K562 (cell line): Measurements from ENCODE around the gene TNNT1. TPM values are rescaled to one million over a fixed set of nuclear protein-coding genes. Genes with fewer than 3 reads are reported as not detected.

Source experiments
- ARID2 ChIP-seq: fragments of 450-650 bp; IDR thresholded peaks from 2 replicates; pipeline ENCODE4 v1.6.1; 2017; ENCODE audit warnings: antibody characterized with exemption, mild to moderate bottlenecking
- ARNT ChIP-seq, 2 experiments: fragments of 450-650 bp; IDR thresholded peaks; 2 replicates each; pipeline ENCODE4 v1.6.1; 2016; ENCODE audit warnings: mild to moderate bottlenecking in 1 of 2
- CBX1 ChIP-seq: sonication (generic); IDR thresholded peaks from 2 replicates; pipeline ENCODE4 v1.6.1; 2016; ENCODE audit warnings: antibody characterized with exemption, low read depth, mild to moderate bottlenecking
- FOXP1 ChIP-seq: sonication (generic); formaldehyde crosslinking; IDR thresholded peaks from 2 replicates; pipeline ENCODE4 v1.8.0; 2022; ENCODE audit warnings: mild to moderate bottlenecking, missing genetic modification reagents
- HNRNPL ChIP-seq: fragments of 200-400 bp; formaldehyde crosslinking; IDR thresholded peaks from 2 replicates; pipeline ENCODE4 v1.6.1; 2017; ENCODE audit warnings: low read depth, mild to moderate bottlenecking, low read length
- KLF16 ChIP-seq: IDR thresholded peaks from 2 replicates; pipeline ENCODE4 v1.6.1; 2016; ENCODE audit warnings: antibody characterized with exemption
- MTF1 ChIP-seq: fragments of 250-450 bp; sonication (Bioruptor Pico); IDR thresholded peaks from 2 replicates; pipeline ENCODE4 v1.9.0; 2021; ENCODE audit warnings: moderate library complexity, mild to moderate bottlenecking, inconsistent platforms, borderline replicate concordance
- NELFE ChIP-seq: IDR thresholded peaks from 2 replicates; pipeline ENCODE4 v1.6.1; 2011; ENCODE audit warnings: mild to moderate bottlenecking; ENCODE audit not compliant: insufficient read depth, insufficient read length
- RBBP5 ChIP-seq: fragments of 200-600 bp; sonication (generic); IDR thresholded peaks from 2 replicates; pipeline ENCODE4 v1.6.1; 2012; ENCODE audit warnings: borderline replicate concordance, mild to moderate bottlenecking, low read length, control low read depth, inconsistent platforms; ENCODE audit not compliant: insufficient read depth, poor library complexity, severe bottlenecking
- RFX5 ChIP-seq: IDR thresholded peaks from 2 replicates; pipeline ENCODE4 v1.6.1; 2011; ENCODE audit warnings: low read depth, mild to moderate bottlenecking, improper control_type of control experiment, low read length
- SAFB ChIP-seq: fragments of 200-400 bp; formaldehyde crosslinking; IDR thresholded peaks from 2 replicates; pipeline ENCODE4 v1.6.1; 2017; ENCODE audit warnings: low read depth, low read length, borderline replicate concordance
- UBTF ChIP-seq, 2 experiments: IDR thresholded peaks; 2 replicates each; pipeline ENCODE4 v1.6.1; 2012; ENCODE audit warnings: improper control_type of control experiment in 2 of 2, low read depth in 2 of 2, low read length in 2 of 2, borderline replicate concordance in 1 of 2
- ZNF12 ChIP-seq: sonication (generic); formaldehyde crosslinking; IDR thresholded peaks from 2 replicates; pipeline ENCODE4 v1.4.0; 2020; ENCODE audit warnings: mild to moderate bottlenecking, missing genetic modification reagents
- ZNF143 ChIP-seq: sonication (generic); formaldehyde crosslinking; IDR thresholded peaks from 2 replicates; pipeline ENCODE4 v1.9.0; 2022; ENCODE audit warnings: mild to moderate bottlenecking, missing genetic modification reagents
- ZNF232 ChIP-seq: sonication (generic); formaldehyde crosslinking; IDR thresholded peaks from 2 replicates; pipeline ENCODE4 v1.8.0; 2022; ENCODE audit warnings: mild to moderate bottlenecking, missing genetic modification reagents
- polyA plus RNA-seq, 8 experiments: library from polyadenylated mRNA; depleted of rRNA in 4 of 8; stranded (reverse) in 5 of 8; unstranded in 3 of 8; fragments of >200 nt; fragmentation: Nextera tagmentation in 2 of 8; fragmentation: Illumina TruSeq in 1 of 8; extraction: Ambion mirVana in 2 of 8; extraction: Trizol in 1 of 8; gene quantifications; 2 replicates each; pipeline versions ENCODE4 v1.2.1 to v1.2.3, GENCODE V29; 2011 to 2014; ENCODE audit warnings: inconsistent platforms in 1 of 8, missing spikeins in 1 of 8
- total RNA-seq, 7 experiments: library from RNA; depleted of rRNA in 6 of 7; stranded (reverse); fragments of >200 nt in 6 of 7; fragmentation: Illumina TruSeq in 2 of 7; extraction: Trizol in 2 of 7; gene quantifications; 2 replicates each; pipeline versions ENCODE4 v1.2.1 to v1.2.3, GENCODE V29; 2011 to 2021; ENCODE audit warnings: low replicate concordance in 1 of 7
- TF ChIP-seq, protein P1 (sequence below): fragments of 250-450 bp; sonication (Bioruptor Pico); IDR thresholded peaks from 2 replicates; pipeline ENCODE4 v1.8.0; 2021; ENCODE audit warnings: borderline replicate concordance, mild to moderate bottlenecking, moderate library complexity; ENCODE audit not compliant: poor library complexity, severe bottlenecking
- TF ChIP-seq, protein P2 (sequence below), 2 experiments: fragments of 450-650 bp; IDR thresholded peaks; 2 replicates each; pipeline ENCODE4 v1.6.1; 2016; ENCODE audit warnings: mild to moderate bottlenecking in 2 of 2, borderline replicate concordance in 1 of 2, low read depth in 1 of 2, moderate library complexity in 1 of 2

TNNT1 gene
- total and polyA plus RNA-seq, 9 of the 15 experiments (the other 6 are each of a cell fraction or from before 2014, with no cell fraction given) = 31.8 to 390 (median 227) TPM

- TF ChIP-seq HNRNPL (no peak), ZNF143 (no peak), ARNT (IDR thresholded peaks at IDR 0.05) (peak; percentile 72 to 75; a peak in 2 of 4 replicates), MTF1 (CRISPR knock-in tag) (no peak), ARID2 (no peak), KLF16 (peak; percentile 66), ZNF12 (CRISPR knock-in tag) (no peak), RBBP5 (no peak), RFX5 (no peak), SAFB (no peak), FOXP1 (no peak), NELFE (no peak), ZNF232 (no peak), CBX1 (no peak), UBTF (IDR thresholded peaks at IDR 0.05; ENCODE audit: borderline replicate concordance in 1 of 2, low read depth in 2 of 2, low read length in 2 of 2) (no peak; a peak in 1 of 4 replicates)
- TF ChIP-seq, protein P1, sequence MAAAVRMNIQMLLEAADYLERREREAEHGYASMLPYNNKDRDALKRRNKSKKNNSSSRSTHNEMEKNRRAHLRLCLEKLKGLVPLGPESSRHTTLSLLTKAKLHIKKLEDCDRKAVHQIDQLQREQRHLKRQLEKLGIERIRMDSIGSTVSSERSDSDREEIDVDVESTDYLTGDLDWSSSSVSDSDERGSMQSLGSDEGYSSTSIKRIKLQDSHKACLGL (CRISPR knock-in tag) = no peak
- TF ChIP-seq, protein P2, sequence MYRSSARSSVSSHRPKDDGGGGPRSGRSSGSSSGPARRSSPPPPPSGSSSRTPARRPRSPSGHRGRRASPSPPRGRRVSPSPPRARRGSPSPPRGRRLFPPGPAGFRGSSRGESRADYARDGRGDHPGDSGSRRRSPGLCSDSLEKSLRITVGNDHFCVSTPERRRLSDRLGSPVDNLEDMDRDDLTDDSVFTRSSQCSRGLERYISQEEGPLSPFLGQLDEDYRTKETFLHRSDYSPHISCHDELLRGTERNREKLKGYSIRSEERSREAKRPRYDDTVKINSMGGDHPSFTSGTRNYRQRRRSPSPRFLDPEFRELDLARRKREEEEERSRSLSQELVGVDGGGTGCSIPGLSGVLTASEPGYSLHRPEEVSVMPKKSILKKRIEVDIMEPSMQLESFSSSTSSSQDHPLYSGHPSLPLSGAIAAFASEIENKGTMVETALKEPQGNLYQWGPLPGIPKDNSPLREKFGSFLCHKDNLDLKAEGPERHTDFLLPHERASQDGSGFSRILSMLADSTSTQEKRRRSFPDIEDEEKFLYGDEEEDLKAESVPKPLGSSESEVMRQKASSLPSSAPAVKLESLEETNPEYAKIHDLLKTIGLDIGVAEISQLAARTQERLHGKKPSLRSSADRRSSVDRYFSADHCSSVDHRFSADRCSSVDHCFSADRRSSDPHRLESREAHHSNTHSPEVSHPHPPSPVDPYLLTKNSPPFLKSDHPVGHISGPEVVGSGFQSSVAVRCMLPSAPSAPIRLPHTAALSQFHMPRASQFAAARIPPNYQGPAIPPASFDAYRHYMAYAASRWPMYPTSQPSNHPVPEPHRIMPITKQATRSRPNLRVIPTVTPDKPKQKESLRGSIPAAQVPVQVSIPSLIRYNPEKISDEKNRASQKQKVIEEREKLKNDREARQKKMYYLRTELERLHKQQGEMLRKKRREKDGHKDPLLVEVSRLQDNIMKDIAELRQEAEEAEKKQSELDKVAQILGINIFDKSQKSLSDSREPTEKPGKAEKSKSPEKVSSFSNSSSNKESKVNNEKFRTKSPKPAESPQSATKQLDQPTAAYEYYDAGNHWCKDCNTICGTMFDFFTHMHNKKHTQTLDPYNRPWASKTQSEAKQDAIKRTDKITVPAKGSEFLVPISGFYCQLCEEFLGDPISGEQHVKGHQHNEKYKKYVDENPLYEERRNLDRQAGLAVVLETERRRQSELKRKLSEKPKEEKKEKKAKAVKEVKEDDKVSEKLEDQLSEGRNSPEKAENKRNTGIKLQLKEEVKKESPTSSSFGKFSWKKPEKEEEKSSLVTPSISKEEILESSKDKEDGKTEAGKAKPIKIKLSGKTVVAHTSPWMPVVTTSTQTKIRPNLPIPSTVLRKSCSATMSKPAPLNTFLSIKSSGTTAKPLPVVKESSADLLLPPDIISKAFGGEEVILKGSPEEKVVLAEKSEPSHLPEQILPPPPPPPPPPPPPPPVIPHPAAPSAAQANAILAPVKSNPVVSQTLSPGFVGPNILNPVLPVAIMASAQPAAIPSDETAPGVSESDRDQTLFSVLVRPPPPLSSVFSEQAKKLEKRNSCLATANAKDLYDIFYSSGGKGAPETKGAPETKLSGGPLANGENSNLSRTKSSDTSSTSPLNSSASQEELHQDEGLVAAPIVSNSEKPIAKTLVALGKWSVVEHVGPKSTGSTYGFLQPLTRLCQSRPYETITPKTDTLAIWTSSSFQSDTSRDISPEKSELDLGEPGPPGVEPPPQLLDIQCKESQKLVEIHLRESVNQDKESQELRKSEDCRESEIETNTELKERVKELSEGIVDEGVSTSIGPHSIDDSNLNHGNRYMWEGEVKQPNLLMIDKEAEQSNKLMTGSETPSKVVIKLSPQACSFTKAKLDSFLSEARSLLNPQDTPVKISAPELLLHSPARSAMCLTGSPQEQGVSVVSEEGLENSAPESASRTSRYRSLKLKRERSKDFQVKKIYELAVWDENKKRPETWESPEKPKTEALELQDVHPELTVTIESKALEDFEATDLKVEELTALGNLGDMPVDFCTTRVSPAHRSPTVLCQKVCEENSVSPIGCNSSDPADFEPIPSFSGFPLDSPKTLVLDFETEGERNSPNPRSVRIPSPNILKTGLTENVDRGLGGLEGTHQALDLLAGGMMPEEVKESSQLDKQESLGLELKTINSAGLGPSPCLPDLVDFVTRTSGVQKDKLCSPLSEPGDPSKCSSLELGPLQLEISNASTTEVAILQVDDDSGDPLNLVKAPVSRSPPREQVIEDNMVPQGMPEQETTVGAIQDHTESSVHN (IDR thresholded peaks at IDR 0.05; ENCODE audit: borderline replicate concordance in 1 of 2, low read depth in 1 of 2) = no peak
Measured at GRCh38 chr19:55146078-55146704, 2.8 kb downstream of the TNNT1 start (continued).
